HEK293T (cell line): ENCODE data around the gene RYR1.

Experiments used
- BHLHE40 ChIP-seq: fragments of 450-650 bp; IDR thresholded peaks from 2 replicates; pipeline ENCODE4 v1.6.1; 2016; ENCODE audit warnings: mild to moderate bottlenecking, moderate library complexity, borderline replicate concordance
- ELF4 ChIP-seq: fragments of 450-650 bp; IDR thresholded peaks from 2 replicates; pipeline ENCODE4 v1.6.1; 2017; ENCODE audit warnings: antibody characterized with exemption
- FOXK2 ChIP-seq: fragments of 450-650 bp; IDR thresholded peaks from 2 replicates; pipeline ENCODE4 v1.6.1; 2016; ENCODE audit warnings: mild to moderate bottlenecking
- FOXM1 ChIP-seq: fragments of 450-650 bp; IDR thresholded peaks from 2 replicates; pipeline ENCODE4 v1.6.1; 2017; ENCODE audit warnings: mild to moderate bottlenecking, borderline replicate concordance
- NFRKB ChIP-seq: fragments of 450-650 bp; IDR thresholded peaks from 2 replicates; pipeline ENCODE4 v1.6.1; 2016; ENCODE audit warnings: mild to moderate bottlenecking, moderate library complexity
- PKNOX1 ChIP-seq: fragments of 450-650 bp; IDR thresholded peaks from 2 replicates; pipeline ENCODE4 v1.6.1; 2016
- SP1 ChIP-seq: fragments of 450-650 bp; IDR thresholded peaks from 2 replicates; pipeline ENCODE4 v1.6.1; 2017
- SUZ12 ChIP-seq: fragments of 450-650 bp; IDR thresholded peaks from 2 replicates; pipeline ENCODE4 v1.6.1; 2016; ENCODE audit warnings: mild to moderate bottlenecking
- ZNF384 ChIP-seq: fragments of 450-650 bp; IDR thresholded peaks from 2 replicates; pipeline ENCODE4 v1.6.1; 2016

DNA sequence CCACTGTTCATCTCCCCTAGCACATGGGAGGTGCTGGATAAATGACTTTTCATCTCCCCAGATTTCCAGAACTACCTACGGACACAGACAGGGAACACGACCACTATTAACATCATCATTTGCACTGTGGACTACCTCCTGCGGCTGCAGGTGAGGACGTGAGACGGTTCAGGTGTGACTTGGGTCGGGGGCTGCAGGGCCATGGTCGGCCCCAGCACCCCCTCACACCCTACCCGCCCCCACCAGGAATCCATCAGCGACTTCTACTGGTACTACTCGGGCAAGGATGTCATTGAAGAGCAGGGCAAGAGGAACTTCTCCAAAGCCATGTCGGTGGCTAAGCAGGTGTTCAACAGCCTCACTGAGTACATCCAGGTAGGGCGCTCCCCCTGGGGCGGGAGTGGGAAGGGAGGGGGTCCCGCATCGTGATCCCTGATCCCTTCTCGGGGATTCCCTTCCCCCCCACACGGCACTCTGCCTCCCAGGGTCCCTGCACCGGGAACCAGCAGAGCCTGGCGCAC lies 109.9 kb downstream of the RYR1 start:
- TF ChIP-seq ELF4 (no peak), SP1 (no peak), FOXK2 (no peak), FOXM1 (no peak), NFRKB (no peak), BHLHE40 (no peak), ZNF384 (no peak), SUZ12 (no peak), PKNOX1 (no peak)
